Measurements from ENCODE around the gene SLC13A5.

- TF ChIP-seq EP300 (IDR thresholded peaks at IDR 0.05; ENCODE audit: borderline replicate concordance in 1 of 2, low read depth in 1 of 2, low read length in 1 of 2) (no peak), CTCF (IDR thresholded peaks at IDR 0.05) (no peak), SIN3A (IDR thresholded peaks at IDR 0.05; ENCODE audit: borderline replicate concordance, low read depth, low read length) (no peak), GATA2 (CRISPR knock-in tag; IDR thresholded peaks at IDR 0.05) (no peak), POLR2AphosphoS5 (IDR thresholded peaks at IDR 0.05; ENCODE audit: low read depth, low read length) (no peak), MXI1 (IDR thresholded peaks at IDR 0.05; ENCODE audit: low read depth, low read length) (no peak)
Measured at GRCh38 chr17:6674586-6674985, 38.6 kb downstream of the SLC13A5 start.

All from SK-N-SH (cell line).